NCI-H82 (cell line): ENCODE results near the gene FAT2.

Source experiments
- DNase-seq: peaks from one replicate; lab custom pipeline; 2025; lab: John Stamatoyannopoulos, UW

Gene FAT2

DNA sequence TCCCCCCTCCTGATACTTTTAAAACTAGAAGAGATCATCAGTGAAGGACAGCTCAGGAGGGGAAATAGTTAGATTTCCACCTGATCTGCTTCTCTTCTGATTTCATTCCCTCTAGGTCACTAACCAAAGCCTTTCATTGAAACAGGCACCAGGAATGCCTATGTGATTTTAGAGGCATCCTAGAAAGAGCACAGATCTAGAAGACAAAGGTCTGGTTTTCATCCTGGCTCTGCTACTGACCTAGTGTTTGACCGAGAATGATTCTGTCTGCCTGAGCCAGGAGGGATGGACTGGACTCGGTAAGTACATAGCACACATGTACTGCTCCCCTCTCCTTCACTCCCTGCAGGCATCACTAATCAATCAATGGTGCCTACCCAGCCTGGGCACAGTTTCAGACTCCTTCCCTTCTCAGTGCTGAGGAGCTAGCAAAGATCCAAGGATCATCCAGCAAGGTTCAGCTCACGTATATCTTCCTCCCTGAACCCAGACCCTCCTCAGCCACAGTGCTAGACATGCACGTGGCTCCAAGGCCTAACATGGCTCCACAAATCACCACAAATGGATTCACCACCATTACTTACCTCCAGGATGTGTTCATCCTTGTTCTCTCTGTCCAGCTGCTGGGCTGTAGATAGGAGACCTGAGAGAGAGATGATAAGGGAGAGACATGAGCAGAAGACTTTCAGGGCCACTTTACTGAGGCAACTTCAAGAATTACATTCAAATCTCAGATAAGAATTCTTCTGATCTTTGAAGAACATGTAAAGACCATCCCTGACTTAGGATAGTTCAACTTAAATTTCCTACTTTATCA, 35.2 kb downstream of the FAT2 start:
- DNase-seq, result no peak

DNA sequence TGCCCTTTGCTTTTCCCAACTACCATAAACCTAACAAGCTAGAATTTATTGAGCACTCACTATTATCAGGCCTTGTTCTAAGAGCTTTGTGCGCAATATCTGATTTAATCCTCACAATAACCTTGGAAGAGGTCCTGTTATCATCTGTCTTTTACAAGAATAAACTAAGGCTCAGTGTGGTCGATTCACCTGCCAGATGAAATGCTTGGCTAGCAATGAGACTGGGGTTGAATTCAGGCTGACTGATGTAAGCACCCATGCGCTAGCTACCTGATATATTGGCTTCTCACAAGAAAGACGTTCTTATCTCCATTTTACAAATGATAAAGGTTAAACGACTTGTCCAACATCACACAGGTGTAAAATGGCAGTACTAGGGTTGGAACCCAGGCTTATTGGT, 37.4 kb downstream of the FAT2 start:
- DNase-seq, result no peak

DNA sequence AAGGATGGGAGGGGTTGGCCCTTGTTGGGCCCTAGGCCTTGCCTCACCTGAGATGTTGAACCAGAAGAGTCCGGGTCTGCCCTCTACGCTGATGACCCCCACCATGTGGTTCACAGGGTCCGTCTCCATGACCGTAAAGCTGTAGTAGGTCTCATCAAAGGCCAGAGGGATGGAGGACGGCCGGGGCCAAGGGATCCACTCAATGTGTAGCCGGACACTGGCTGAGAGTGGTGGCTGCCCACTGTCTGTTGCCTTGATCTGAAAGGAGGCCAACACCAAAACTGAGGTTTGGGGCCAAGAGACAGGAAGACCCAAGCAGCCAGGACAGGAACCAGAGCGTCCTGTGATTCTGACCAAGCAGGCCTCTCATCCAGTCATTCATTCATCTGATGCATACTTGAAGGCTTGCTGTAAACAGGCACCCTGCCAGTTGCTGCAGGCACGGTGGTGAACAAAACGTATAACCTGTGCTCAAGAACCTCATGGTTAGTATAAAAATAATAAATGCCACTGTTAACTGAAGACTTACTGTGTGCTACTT, 37.9 kb downstream of the FAT2 start:
- no peak for DNase-seq

DNA sequence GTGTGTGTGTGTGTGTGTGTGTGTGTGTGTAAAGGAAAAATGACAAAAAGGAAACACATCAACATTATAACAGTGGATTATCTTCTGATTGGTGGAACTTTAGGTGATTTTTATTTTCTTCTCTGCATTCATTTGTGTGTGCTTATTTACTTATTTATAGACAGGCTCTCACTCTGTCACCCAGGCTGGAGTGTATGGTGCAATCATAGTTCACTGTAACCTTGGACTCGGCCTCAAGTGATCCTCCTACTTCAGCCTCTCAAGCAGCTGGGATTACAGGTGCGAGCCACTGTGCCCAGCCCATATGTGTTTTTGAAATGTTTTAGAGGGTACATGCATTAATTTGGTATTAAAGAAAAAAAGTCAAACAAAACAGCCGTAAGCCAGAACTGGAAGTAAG, 39.1 kb downstream of the FAT2 start:
- no peak for DNase-seq

DNA sequence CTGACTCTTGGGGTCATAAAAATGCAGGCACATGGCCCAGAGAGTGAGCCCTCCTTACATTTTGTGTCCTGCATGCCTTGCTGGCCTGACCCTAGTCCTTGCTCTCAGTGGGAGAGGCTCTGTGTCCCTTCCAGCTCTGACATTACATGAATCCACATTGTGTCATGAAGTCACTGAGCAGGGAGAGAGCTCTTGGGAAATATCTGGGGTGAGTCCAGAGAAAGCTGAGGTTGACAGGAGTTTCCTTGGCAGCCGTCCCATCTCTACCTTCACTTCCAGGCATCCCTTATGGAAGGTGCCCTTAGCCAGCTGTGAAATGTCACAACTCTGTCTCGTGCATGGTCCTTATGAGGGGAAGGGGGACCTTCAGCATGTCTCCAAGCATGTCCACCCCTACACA, 41.0 kb downstream of the FAT2 start:
- DNase-seq, result no peak

DNA sequence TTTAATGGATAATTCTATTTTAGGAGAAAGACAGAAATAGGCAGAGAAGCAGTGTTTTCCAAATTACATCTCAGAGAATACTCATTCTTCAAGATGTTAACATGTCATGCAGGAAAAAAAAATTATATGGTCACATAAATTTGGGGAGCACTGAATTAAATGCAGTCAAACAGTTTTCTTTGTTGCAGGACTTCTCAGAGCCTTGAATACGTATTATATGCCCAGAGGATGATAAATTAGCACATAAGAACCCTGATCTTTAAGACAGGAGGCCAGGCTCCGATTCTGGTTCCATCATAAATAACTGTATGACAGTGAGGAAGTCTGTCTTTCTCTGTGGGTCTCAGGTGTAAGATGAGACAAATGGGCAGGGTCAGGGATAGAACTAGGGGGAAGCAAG, 41.4 kb downstream of the FAT2 start:
- no peak for DNase-seq

DNA sequence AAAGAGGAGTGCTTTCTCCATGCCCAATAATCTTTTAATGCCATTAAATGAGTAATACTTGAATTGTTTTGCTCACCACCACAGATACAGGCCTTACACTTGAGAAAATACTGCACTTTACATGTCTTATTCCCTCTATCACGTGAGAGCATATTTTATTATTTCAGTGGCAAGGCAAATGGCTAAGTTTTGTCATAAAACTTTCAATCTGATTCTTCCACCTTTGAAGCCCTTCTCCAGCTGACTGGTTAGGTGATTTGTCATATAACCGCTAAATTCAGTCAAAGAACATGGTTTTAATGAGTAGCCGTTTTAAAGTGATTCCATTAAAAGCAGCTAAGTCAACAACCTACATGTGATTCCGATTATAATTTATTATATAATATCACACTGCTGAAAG, 43.8 kb downstream of the FAT2 start:
- no peak for DNase-seq

DNA sequence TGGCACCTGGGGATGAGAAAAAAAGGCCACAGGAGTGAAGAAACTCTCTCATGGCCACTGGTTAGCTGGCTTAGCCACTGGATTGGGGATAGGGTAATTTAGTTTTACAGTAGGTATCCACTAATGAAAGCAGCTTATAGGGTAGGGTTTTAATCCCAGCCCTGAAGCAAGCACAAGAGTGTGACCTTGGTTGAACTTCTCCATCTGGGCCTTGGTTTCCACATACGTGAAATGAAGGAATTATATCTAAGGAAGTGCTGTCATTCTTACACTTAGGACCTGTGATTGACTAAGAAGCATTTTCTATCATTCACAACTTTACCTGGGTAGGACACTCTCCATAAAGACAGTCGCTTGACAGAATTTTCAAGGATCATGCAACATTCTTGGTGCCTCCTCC, 49.6 kb downstream of the FAT2 start:
- peak; percentile 47 for DNase-seq
